Measurements from ENCODE around the gene TAGLN2. TPM values are rescaled to one million over a fixed set of nuclear protein-coding genes. Genes with fewer than 3 reads are reported as not detected.

TAGLN2 gene
- total RNA-seq, 1 donor from 2014 or later, result 184 TPM

Small RNAs within 50 kb of the gene (microRNA-seq; reads per million reads assigned to microRNA genes)
- not detected for gene MIR4259

Other genes with a start within 250 kb of the TAGLN2 start
- 0.22 TPM for gene CRP, start 210.9 kb downstream of the TAGLN2 start, total RNA-seq
- 48.2 TPM for gene DUSP23, start 144.5 kb downstream of the TAGLN2 start, total RNA-seq
- 1.2 TPM for gene FCRL6, start 123.1 kb downstream of the TAGLN2 start, total RNA-seq
- gene SLAMF8, start 98.6 kb downstream of the TAGLN2 start, total RNA-seq, result 3.3 TPM
- not detected for gene VSIG8, start 62.9 kb downstream of the TAGLN2 start, total RNA-seq
- gene CFAP45, start 25.3 kb downstream of the TAGLN2 start, total RNA-seq, result 1.6 TPM
- 0.18 TPM for gene IGSF9, start 20.1 kb upstream of the TAGLN2 start, total RNA-seq
- gene SLAMF9, start 28.7 kb upstream of the TAGLN2 start, total RNA-seq, result 0.80 TPM
- 5.9 TPM for gene PIGM, start 106.5 kb upstream of the TAGLN2 start, total RNA-seq
- 23.7 TPM for gene KCNJ10, start 144.7 kb upstream of the TAGLN2 start, total RNA-seq
- gene KCNJ9, start 156.0 kb upstream of the TAGLN2 start, total RNA-seq, result 0.18 TPM
- gene IGSF8, start 173.1 kb upstream of the TAGLN2 start, total RNA-seq, result 54.9 TPM
- 136 TPM for gene ATP1A2, start 190.3 kb upstream of the TAGLN2 start, total RNA-seq
- gene ATP1A4, start 226.1 kb upstream of the TAGLN2 start, total RNA-seq, result 1.2 TPM

All from sciatic nerve (tissue), 1 donor.